Ishikawa (cell line): ENCODE data around the gene CEACAM1.

Experiments
- CEBPB ChIP-seq: IDR thresholded peaks from 2 replicates; pipeline ENCODE4 v1.6.1; 2012
- CREB1 ChIP-seq: IDR thresholded peaks from 2 replicates; pipeline ENCODE4 v1.6.1; 2012; ENCODE audit warnings: low read depth
- EGR1 ChIP-seq: IDR thresholded peaks from 2 replicates; pipeline ENCODE4 v1.6.1; 2012
- EP300 ChIP-seq: IDR thresholded peaks from 2 replicates; pipeline ENCODE4 v1.6.1; 2012; ENCODE audit warnings: borderline replicate concordance
- FOXM1 ChIP-seq: IDR thresholded peaks from 2 replicates; pipeline ENCODE4 v1.6.1; 2012; ENCODE audit warnings: low read depth, borderline replicate concordance
- NFIC ChIP-seq: IDR thresholded peaks from 2 replicates; pipeline ENCODE4 v1.6.1; 2012
- RAD21 ChIP-seq: IDR thresholded peaks from 2 replicates; pipeline ENCODE4 v1.6.1; 2012; ENCODE audit warnings: low read depth
- TAF1 ChIP-seq: IDR thresholded peaks from 2 replicates; pipeline ENCODE4 v1.6.1; 2012; ENCODE audit warnings: low read depth, mild to moderate bottlenecking
- TCF12 ChIP-seq: IDR thresholded peaks from 2 replicates; pipeline ENCODE4 v1.6.1; 2012; ENCODE audit warnings: low read depth
- TEAD4 ChIP-seq: IDR thresholded peaks from 2 replicates; pipeline ENCODE4 v1.6.1; 2012
- YY1 ChIP-seq: IDR thresholded peaks from 2 replicates; pipeline ENCODE4 v1.6.1; 2012; ENCODE audit warnings: low read depth
- ZBTB7A ChIP-seq: IDR thresholded peaks from 2 replicates; pipeline ENCODE4 v1.6.1; 2012; ENCODE audit warnings: low read depth
- TF ChIP-seq, protein P1 (sequence below): IDR thresholded peaks from 2 replicates; pipeline ENCODE4 v1.6.1; 2012; ENCODE audit warnings: low read depth, mild to moderate bottlenecking
- TF ChIP-seq, protein P2 (sequence below): IDR thresholded peaks from 2 replicates; pipeline ENCODE4 v1.6.1; 2012
- TF ChIP-seq, protein P3 (sequence below): IDR thresholded peaks from 2 replicates; pipeline ENCODE4 v1.6.1; 2012

Gene CEACAM1

DNA sequence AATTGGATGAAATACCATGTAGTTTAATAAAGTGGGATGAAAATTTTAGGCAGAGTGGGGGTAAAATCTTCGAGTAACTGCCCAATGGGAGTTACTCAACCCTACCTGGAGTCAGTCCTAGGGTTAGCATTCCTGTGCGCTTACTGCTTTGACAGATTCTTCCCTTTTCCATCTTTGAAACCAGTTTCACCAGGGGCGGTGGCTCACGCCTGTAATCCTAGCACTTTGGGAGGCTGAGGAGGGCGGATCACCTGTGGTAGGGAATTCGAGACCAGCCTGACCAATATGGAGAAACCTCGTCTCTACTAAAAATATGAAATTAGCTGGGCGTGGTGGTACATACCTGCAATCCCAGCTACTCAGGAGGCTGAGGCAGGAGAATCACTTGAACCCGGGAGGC, 48.5 kb downstream of the CEACAM1 start:
- TF ChIP-seq, protein P1, sequence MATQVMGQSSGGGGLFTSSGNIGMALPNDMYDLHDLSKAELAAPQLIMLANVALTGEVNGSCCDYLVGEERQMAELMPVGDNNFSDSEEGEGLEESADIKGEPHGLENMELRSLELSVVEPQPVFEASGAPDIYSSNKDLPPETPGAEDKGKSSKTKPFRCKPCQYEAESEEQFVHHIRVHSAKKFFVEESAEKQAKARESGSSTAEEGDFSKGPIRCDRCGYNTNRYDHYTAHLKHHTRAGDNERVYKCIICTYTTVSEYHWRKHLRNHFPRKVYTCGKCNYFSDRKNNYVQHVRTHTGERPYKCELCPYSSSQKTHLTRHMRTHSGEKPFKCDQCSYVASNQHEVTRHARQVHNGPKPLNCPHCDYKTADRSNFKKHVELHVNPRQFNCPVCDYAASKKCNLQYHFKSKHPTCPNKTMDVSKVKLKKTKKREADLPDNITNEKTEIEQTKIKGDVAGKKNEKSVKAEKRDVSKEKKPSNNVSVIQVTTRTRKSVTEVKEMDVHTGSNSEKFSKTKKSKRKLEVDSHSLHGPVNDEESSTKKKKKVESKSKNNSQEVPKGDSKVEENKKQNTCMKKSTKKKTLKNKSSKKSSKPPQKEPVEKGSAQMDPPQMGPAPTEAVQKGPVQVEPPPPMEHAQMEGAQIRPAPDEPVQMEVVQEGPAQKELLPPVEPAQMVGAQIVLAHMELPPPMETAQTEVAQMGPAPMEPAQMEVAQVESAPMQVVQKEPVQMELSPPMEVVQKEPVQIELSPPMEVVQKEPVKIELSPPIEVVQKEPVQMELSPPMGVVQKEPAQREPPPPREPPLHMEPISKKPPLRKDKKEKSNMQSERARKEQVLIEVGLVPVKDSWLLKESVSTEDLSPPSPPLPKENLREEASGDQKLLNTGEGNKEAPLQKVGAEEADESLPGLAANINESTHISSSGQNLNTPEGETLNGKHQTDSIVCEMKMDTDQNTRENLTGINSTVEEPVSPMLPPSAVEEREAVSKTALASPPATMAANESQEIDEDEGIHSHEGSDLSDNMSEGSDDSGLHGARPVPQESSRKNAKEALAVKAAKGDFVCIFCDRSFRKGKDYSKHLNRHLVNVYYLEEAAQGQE = no peak
- TF ChIP-seq YY1 = no peak
- no peak for TF ChIP-seq CREB1
- TF ChIP-seq EGR1 = no peak
- TF ChIP-seq RAD21 = no peak
- TF ChIP-seq CEBPB = no peak
- no peak for TF ChIP-seq FOXM1
- no peak for TF ChIP-seq ZBTB7A

DNA sequence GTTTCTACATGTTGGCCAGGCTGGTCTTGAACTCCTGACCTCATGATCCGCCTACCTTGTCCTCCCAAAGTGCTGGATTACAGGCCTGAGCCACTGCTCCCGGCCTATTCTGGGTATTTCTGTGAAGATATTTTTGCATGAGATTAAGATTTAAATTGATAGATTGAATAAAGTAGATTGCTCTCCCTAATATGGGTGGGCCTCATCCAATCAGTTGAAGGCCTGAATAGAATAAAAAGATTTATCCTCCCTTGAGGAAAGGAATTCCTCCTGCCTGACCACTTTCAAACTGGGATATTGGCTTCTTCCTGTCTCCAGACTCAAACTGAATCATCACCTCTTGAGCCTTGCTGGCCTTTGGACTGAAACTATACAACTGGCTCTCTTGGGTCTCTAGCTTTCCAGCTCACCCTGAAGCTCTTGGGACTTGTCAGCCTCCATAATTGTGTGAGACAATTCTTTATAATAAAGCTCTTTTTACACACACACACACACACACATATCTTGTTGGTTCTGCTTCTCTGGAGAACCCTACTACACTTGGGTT, 49.4 kb downstream of the CEACAM1 start:
- TF ChIP-seq TCF12 (no peak), CREB1 (no peak), ZBTB7A (no peak), CEBPB (no peak), TAF1 (no peak), EP300 (no peak)
- TF ChIP-seq, protein P2, sequence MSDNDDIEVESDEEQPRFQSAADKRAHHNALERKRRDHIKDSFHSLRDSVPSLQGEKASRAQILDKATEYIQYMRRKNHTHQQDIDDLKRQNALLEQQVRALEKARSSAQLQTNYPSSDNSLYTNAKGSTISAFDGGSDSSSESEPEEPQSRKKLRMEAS = no peak

DNA sequence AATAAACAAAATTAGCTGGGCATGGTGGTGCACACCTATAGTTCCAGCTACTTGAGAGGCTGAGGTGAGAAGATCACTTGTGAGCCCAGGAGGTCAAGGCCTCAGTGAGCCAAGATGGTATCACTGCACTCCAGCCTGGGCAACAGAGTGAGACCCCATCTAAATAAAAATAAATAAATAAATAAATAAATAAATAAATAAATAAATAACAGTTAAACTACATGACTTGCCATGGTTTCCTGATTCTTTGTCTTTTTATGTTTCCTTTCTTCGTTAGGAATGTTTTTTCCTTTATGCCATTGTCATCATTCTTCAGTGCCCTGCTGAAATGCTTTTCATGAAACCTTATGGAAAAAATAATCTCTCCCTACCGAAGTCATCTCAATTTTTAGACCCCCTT, 50.3 kb downstream of the CEACAM1 start:
- no peak for TF ChIP-seq TCF12
- TF ChIP-seq RAD21 = no peak
- TF ChIP-seq FOXM1 = no peak
- TF ChIP-seq ZBTB7A = no peak
- TF ChIP-seq, protein P3, sequence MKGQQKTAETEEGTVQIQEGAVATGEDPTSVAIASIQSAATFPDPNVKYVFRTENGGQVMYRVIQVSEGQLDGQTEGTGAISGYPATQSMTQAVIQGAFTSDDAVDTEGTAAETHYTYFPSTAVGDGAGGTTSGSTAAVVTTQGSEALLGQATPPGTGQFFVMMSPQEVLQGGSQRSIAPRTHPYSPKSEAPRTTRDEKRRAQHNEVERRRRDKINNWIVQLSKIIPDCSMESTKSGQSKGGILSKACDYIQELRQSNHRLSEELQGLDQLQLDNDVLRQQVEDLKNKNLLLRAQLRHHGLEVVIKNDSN = no peak
- no peak for TF ChIP-seq CEBPB
- TF ChIP-seq EGR1 = no peak
- TF ChIP-seq TAF1 = no peak
- TF ChIP-seq EP300 = no peak
- no peak for TF ChIP-seq NFIC
- no peak for TF ChIP-seq CREB1
- TF ChIP-seq, protein P1 = no peak
- no peak for TF ChIP-seq TEAD4
- TF ChIP-seq, protein P2 = no peak

DNA sequence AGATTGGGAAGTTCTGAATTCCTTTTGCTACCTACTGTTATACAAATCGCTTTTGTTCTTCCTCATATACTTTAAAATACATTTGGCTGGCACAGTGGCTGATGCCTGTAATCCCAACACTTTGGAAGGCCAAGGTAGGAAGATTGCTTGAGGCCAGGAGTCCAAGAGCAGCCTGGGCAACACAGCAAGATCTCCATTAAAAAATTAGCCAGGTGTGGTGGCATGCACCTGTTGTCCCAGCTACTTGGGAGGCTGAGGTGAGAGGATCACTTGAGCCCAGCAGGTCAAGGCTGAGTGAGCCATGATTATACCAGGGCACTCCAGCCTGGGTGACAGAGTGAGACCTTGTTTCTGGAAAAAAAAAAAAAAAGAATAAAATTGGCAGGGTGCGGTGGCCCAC, 51.2 kb downstream of the CEACAM1 start:
- TF ChIP-seq CEBPB (no peak), ZBTB7A (no peak), CREB1 (no peak), EP300 (no peak), YY1 (no peak), NFIC (no peak), TAF1 (no peak), EGR1 (no peak)
- TF ChIP-seq, protein P3 = no peak
- TF ChIP-seq, protein P2 = no peak
- TF ChIP-seq, protein P1 = no peak

DNA sequence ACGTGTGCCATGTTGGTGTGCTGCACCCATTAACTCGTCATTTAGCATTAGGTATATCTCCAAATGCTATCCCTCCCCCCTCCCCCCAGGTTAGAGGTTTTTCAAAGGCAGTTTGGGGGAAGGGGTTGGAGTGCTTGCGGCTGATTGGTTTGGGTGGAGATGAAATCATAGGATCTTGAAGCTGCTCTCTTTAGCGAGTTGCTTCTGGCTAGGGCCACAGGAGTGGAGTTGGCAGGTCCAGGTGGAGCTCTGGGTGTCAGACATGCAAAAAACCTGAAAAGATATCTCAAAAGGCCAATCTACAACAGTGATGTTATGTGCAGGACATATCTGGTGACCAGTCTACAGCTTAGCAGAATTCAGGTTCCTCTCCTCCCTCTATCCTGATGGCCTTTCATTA, 52.9 kb downstream of the CEACAM1 start:
- TF ChIP-seq, protein P2 = no peak
- TF ChIP-seq TAF1 (no peak), RAD21 (no peak), EP300 (no peak), EGR1 (no peak), NFIC (no peak), TCF12 (no peak)
- TF ChIP-seq, protein P1 = no peak
